Activated CD4-positive, alpha-beta memory T cell treated with anti-CD3 and anti-CD28 coated beads, Interleukin-2, amount 10 ng/mL, durations not matched to agents 7 days and 5 days (primary cell): ENCODE data around the gene PDE11A. TPM values are rescaled to one million over a fixed set of nuclear protein-coding genes. Genes with fewer than 3 reads are reported as not detected.

Source experiments
- CTCF ChIA-PET: fragments of 350-600 bp; sonication (Branson Sonifier 250); formaldehyde crosslinking; loops from one replicate; lab custom pipeline; 2021; ENCODE audit warnings: antibody characterized with exemption, inconsistent platforms; lab: Charles Lee
- POLR2A ChIA-PET: fragments of 350-600 bp; sonication (Branson Sonifier 250); formaldehyde crosslinking; loops from one replicate; lab custom pipeline; 2021; ENCODE audit warnings: antibody characterized with exemption; lab: Charles Lee
- DNase-seq: peaks from one replicate; pipeline ENCODE4 v3.0.0-alpha.2; 2020
- H3K27ac Mint-ChIP-seq: one replicate; pipeline ENCODE4 v1.8.0; 2021; ENCODE audit warnings: mild to moderate bottlenecking, mixed read lengths
- H3K27me3 Mint-ChIP-seq: one replicate; pipeline ENCODE4 v1.8.0; 2021; ENCODE audit warnings: mixed read lengths
- H3K36me3 Mint-ChIP-seq: one replicate; pipeline ENCODE4 v1.8.0; 2021; ENCODE audit warnings: low read depth, mixed read lengths
- H3K4me1 Mint-ChIP-seq: one replicate; pipeline ENCODE4 v1.8.0; 2021; ENCODE audit warnings: mixed read lengths
- H3K4me3 Mint-ChIP-seq: one replicate; pipeline ENCODE4 v1.8.0; 2021; ENCODE audit warnings: mild to moderate bottlenecking, mixed read lengths
- H3K9me3 Mint-ChIP-seq: one replicate; pipeline ENCODE4 v1.8.0; 2021; ENCODE audit warnings: mixed read lengths
- total RNA-seq, 2 experiments: library from RNA; stranded (reverse); gene quantifications; one replicate each; pipeline ENCODE4 v1.2.3, GENCODE V29; 2021

The PDE11A gene
- total RNA-seq, 2 experiments from 2014 or later, result not detected

DNA sequence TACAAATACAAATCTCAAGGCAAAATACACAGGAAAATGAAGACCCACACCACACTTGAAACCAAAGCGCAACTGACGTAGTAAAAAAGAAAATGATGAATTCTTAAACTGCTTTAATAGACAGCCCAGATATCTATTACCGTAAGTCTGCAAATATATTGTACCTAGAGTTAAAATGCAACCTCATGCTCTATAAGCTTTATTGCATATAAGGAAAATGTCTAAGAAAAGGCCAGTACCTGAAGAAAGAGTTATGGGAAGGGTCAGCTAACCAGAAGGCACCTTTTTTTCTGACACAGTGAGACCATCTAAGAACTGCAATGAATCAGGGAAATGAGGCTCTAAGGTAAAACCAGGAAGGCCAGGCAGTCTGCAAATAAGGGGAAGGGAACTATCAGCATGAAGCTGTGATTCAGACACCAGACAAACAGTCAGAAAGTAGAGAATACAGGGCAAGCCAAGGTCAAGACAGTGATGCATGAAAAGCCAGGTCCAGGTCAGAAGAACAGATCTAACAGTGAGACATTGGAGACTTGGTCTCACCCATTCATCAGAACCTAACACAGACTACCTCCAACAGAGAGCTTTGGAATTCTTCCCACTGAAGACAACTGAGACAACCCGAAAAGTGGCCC lies 46.9 kb downstream of the PDE11A start:
- no peak for DNase-seq
- no peaks in the 10 kb centered on the region for H3K9me3 Mint-ChIP-seq
- H3K27ac Mint-ChIP-seq, result no peak overlapping the region
- no peaks in the 10 kb centered on the region for H3K4me1 Mint-ChIP-seq
- ChIA-PET CTCF (no interaction called here), POLR2A (no interaction called here)
- no peak overlapping the region for H3K4me3 Mint-ChIP-seq
- H3K27me3 Mint-ChIP-seq, result peaks cover 4% of the 10 kb centered on the region
- no peaks in the 10 kb centered on the region for H3K36me3 Mint-ChIP-seq

DNA sequence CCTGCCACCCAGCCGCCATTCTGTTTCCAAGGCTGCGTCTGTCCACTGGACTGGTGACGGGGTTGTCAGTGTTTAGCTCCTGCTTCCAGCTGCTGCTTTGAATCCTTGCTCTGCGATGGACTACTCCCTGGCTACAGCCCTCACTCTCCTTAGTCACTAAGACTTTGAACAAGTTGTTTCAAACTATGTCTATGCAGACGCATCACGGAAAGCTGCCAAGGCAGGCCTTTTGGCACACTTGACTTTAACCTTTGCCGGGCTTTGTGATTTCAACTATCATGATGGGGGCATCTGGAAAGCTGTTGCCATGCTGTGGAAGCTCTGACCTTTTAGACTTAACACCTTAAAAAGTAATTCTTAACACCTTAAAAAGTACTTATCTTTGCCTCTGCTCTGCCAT lies 54.4 kb downstream of the PDE11A start:
- DNase-seq, result no peak
- no peaks in the 10 kb centered on the region for H3K36me3 Mint-ChIP-seq
- H3K27ac Mint-ChIP-seq, result no peak overlapping the region
- CTCF ChIA-PET, result interaction anchor here (1.2 kb wide), 1 partner anchor 34 kb away, joined by 3 read pairs; no protein-coding TSS in a partner anchor
- no peaks in the 10 kb centered on the region for H3K4me1 Mint-ChIP-seq
- POLR2A ChIA-PET, result no interaction called here
- H3K27me3 Mint-ChIP-seq, result peaks cover 3% of the 10 kb centered on the region
- no peaks in the 10 kb centered on the region for H3K9me3 Mint-ChIP-seq
- H3K4me3 Mint-ChIP-seq, result no peak overlapping the region

DNA sequence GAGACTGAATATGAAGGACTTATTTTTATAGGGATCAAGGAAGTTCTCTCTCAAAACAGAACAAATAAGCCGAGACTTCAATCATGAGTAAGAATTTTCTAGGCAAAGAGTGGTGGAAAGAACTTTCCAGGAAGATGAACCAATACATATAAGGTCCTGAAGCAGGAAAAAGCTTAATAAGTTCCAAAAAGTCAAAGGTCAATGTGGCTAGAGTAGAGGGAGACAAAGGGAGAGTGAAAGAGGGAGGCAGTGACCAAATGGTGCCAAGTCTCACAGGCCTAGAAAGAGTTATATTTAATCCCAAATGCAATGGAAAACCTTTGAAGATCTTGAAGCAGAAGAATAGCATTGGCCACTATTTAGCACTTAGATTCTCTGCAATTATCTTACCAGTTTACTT lies 56.0 kb downstream of the PDE11A start:
- Mint-ChIP-seq H3K9me3 (no peaks in the 10 kb centered on the region), H3K4me3 (no peak overlapping the region), H3K4me1 (no peaks in the 10 kb centered on the region), H3K27me3 (no peaks in the 10 kb centered on the region), H3K36me3 (no peaks in the 10 kb centered on the region), H3K27ac (no peak overlapping the region)
- CTCF ChIA-PET, result no interaction called here
- no peak for DNase-seq
- POLR2A ChIA-PET, result no interaction called here

DNA sequence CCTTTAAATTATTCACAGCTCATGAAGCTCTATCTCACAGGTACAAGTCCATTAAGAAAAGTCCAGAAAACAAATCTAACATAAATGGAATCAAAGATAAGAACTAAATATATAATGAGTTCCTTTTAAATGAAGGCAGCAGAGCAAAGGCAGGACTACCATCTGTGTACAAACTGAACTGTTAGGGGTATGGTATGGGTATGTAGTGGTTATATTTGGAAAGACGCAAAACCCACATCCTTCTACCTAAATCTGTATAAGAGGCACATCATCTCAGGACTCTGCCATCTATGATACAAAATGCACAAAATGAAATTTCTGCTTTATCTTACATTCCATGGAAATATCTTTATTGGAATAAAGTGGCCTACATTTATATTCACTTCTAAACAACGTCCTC lies 59.9 kb downstream of the PDE11A start:
- DNase-seq, result no peak
- ChIA-PET CTCF (no interaction called here), POLR2A (no interaction called here)
- H3K27me3 Mint-ChIP-seq, result peaks cover 3% of the 10 kb centered on the region
- no peaks in the 10 kb centered on the region for H3K36me3 Mint-ChIP-seq
- H3K4me3 Mint-ChIP-seq, result no peak overlapping the region
- no peaks in the 10 kb centered on the region for H3K9me3 Mint-ChIP-seq
- H3K4me1 Mint-ChIP-seq, result no peaks in the 10 kb centered on the region
- H3K27ac Mint-ChIP-seq, result no peak overlapping the region

DNA sequence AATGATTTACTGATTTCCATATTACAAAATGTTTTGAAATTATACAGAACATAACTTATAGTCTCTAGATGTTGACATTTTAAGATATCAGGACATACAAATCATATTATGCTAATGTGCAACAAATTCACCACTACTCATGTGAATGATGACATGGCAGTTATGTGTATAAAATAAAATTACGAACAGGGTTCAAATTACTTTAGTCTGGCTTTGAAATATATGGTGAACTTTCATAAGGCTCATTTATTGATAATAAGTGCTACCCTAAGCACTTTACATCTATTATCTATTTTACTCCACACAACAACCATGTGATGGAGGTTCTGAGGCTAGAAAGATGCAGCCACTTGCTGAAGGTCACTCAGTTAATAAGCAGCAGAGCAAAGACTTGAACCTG lies 62.8 kb downstream of the PDE11A start:
- H3K9me3 Mint-ChIP-seq, result no peaks in the 10 kb centered on the region
- no peaks in the 10 kb centered on the region for H3K36me3 Mint-ChIP-seq
- ChIA-PET POLR2A (no interaction called here), CTCF (no interaction called here)
- no peak overlapping the region for H3K27ac Mint-ChIP-seq
- no peak overlapping the region for H3K4me3 Mint-ChIP-seq
- no peak for DNase-seq
- H3K4me1 Mint-ChIP-seq, result no peaks in the 10 kb centered on the region
- peaks cover 3% of the 10 kb centered on the region for H3K27me3 Mint-ChIP-seq

DNA sequence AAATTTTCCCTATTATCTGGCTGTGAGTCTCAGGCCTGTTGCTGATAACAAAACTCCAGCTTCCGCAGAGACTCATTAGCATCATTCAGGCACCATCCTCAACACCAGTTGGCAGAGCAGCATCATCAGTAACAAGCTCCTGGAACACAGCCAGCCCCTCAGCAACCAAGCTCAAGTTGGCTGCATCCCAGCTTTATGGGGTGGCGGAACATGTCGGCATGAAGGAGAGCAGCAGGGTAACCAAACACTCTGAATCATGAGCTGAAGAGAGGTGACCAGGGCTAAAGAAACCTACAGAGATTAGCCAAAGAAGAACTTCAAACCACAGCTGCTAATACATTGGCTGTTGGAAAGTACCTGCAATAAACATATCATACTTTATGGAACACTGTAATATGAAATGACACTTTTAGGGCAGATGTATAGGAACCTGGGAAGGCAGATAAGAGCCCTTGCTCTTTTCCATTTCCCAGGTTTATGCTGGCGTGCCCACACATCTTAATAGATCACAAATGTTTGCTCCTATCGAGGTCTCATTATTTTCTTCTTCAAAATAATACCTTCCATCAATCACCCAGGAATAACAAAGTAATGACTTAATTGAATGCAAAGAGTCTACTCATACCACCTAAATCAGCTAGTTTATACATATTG lies 63.8 kb downstream of the PDE11A start:
- Mint-ChIP-seq H3K27ac (no peak overlapping the region), H3K27me3 (peaks cover 3% of the 10 kb centered on the region), H3K4me1 (no peaks in the 10 kb centered on the region), H3K36me3 (no peaks in the 10 kb centered on the region), H3K4me3 (no peak overlapping the region), H3K9me3 (no peaks in the 10 kb centered on the region)
- CTCF ChIA-PET, result no interaction called here
- POLR2A ChIA-PET, result no interaction called here
- DNase-seq, result no peak

DNA sequence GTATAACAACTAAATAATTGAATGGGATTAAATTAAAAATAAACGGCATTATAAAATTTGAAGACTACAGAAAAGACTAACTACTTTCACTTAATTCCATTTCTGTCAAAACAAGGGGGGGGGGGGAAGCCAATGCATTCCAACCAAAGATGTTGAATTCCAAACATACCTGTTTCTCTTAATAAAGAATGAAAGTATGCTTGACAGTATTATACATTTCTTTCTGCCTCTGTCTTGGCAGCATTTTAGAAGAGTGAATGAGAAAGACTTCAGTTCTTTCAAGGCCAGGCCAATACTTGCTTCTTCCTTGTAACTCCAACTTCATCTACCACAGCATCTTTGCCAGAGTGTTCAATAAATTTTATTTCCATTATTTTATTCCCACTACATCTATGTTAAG lies 65.9 kb downstream of the PDE11A start:
- DNase-seq, result no peak
- Mint-ChIP-seq H3K9me3 (no peaks in the 10 kb centered on the region), H3K27ac (no peak overlapping the region), H3K36me3 (no peaks in the 10 kb centered on the region), H3K4me3 (no peak overlapping the region), H3K27me3 (peaks cover 9% of the 10 kb centered on the region), H3K4me1 (no peaks in the 10 kb centered on the region)
- POLR2A ChIA-PET, result no interaction called here
- CTCF ChIA-PET, result interaction anchor here (0.6 kb wide), 1 partner anchor 13 kb away, joined by 3 read pairs; no protein-coding TSS in a partner anchor

DNA sequence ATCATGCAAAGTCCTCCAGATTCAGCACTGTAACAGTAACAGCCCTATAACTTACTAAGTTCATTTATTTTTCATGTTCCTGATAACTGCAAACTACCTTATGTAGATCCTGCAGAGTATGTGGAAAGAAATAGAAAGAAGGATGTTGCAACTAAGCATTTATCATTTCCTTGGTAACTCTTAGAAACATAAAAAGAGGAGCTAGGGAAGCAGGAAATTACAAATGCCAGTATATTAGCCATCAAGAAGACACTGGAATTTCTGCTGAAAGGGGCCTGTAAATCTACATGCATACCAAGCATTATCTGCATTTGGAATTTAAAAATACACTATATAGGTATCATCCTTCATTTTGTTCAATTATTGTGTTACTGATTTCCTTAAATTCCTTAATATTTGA lies 66.8 kb downstream of the PDE11A start:
- ChIA-PET POLR2A (no interaction called here), CTCF (no interaction called here)
- Mint-ChIP-seq H3K4me1 (no peaks in the 10 kb centered on the region), H3K9me3 (no peaks in the 10 kb centered on the region), H3K36me3 (no peaks in the 10 kb centered on the region), H3K4me3 (no peak overlapping the region), H3K27ac (no peak overlapping the region), H3K27me3 (peaks cover 9% of the 10 kb centered on the region)
- no peak for DNase-seq

DNA sequence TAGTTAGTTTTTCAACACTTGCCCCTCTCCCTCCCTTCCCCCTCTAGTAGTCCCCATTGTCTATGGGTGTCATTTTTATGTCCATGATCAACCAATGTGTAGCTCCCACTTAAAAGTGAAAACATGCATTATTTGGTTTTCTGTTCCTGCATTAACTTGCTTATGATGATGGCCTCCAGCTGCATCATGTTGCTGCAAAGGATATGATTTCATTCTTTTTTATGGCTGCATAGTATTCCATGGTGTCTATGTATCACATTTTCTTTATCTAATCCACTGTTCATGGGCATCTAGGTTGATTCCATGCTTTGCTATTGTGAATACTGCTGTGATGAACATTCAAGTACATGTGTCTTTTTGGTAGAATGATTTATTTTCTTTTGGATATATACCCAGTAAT lies 70.5 kb downstream of the PDE11A start:
- ChIA-PET POLR2A (no interaction called here), CTCF (no interaction called here)
- no peaks in the 10 kb centered on the region for H3K4me1 Mint-ChIP-seq
- H3K27me3 Mint-ChIP-seq, result peaks cover 11% of the 10 kb centered on the region
- no peak overlapping the region for H3K27ac Mint-ChIP-seq
- no peak overlapping the region for H3K4me3 Mint-ChIP-seq
- no peaks in the 10 kb centered on the region for H3K9me3 Mint-ChIP-seq
- H3K36me3 Mint-ChIP-seq, result no peaks in the 10 kb centered on the region
- DNase-seq, result no peak

DNA sequence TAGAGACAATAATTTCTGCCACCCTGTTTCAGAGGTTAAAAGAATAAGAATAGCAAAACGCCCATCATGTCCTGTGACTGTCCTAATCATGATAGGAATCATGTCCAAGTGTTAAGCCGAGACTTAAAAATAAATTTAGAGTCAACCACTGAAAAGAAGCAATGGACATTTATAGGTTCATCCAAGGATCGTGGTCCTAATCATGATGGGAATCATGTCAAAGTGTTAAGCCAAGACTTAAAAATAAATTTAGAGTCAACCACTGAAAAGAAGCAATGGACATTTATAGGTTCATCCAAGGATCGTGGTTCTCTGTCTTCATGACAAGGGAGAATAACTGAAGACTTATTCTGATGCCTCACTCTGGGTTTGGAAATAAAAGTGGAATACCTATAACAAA lies 73.6 kb downstream of the PDE11A start:
- Mint-ChIP-seq H3K4me1 (no peaks in the 10 kb centered on the region), H3K36me3 (no peaks in the 10 kb centered on the region), H3K9me3 (no peaks in the 10 kb centered on the region), H3K4me3 (no peak overlapping the region), H3K27me3 (peaks cover 16% of the 10 kb centered on the region), H3K27ac (no peak overlapping the region)
- DNase-seq, result no peak
- CTCF ChIA-PET, result no interaction called here
- POLR2A ChIA-PET, result no interaction called here

DNA sequence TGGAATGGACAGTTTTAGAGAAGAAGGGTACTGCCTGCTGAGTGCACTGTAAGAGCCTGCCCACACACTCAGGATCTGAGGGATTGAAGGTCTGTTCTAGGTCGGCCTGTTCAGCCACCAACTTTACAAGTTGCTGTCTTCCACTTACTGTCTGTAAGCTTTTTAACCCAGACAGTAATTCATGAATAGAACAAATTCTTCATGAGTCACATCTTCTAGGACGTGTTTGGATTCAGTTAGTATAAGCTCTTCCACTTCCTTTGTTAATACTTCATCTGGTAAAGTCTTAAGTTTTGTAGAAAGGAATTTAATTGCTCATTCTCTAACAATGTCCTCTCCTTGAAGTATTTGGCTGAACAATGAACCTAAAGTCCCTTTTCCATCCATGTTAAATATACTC lies 74.6 kb downstream of the PDE11A start:
- peaks cover 11% of the 10 kb centered on the region for H3K27me3 Mint-ChIP-seq
- CTCF ChIA-PET, result no interaction called here
- H3K4me1 Mint-ChIP-seq, result no peaks in the 10 kb centered on the region
- no peak overlapping the region for H3K4me3 Mint-ChIP-seq
- POLR2A ChIA-PET, result no interaction called here
- H3K27ac Mint-ChIP-seq, result no peak overlapping the region
- no peaks in the 10 kb centered on the region for H3K36me3 Mint-ChIP-seq
- no peak for DNase-seq
- no peaks in the 10 kb centered on the region for H3K9me3 Mint-ChIP-seq

DNA sequence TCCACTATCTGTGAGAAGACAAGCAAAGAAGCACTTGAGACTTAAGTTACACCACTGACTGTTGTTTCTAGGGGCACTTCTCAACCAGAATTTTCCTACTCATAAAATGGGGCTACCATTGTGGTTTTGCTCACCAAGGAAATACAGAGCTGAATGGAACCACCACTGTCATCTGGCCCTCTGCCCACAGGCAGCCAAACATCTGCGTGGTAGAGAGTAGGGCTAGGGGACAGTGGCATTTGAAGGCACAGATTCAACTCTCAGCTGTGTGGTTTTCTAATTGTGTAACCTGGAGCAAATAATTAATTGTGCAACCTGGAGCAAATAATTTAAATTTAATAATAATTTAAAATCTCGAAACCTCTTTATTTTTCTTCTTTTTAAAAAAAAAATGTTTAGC lies 79.6 kb downstream of the PDE11A start:
- no peaks in the 10 kb centered on the region for H3K4me1 Mint-ChIP-seq
- peaks cover 11% of the 10 kb centered on the region for H3K27me3 Mint-ChIP-seq
- ChIA-PET POLR2A (no interaction called here), CTCF (interaction anchor here (0.7 to 2.0 kb wide), 2 partner anchors 9 to 13 kb away, joined by 3 to 8 read pairs; no protein-coding TSS in a partner anchor)
- H3K27ac Mint-ChIP-seq, result no peak overlapping the region
- H3K36me3 Mint-ChIP-seq, result no peaks in the 10 kb centered on the region
- DNase-seq, result no peak
- H3K4me3 Mint-ChIP-seq, result no peak overlapping the region
- H3K9me3 Mint-ChIP-seq, result no peaks in the 10 kb centered on the region

DNA sequence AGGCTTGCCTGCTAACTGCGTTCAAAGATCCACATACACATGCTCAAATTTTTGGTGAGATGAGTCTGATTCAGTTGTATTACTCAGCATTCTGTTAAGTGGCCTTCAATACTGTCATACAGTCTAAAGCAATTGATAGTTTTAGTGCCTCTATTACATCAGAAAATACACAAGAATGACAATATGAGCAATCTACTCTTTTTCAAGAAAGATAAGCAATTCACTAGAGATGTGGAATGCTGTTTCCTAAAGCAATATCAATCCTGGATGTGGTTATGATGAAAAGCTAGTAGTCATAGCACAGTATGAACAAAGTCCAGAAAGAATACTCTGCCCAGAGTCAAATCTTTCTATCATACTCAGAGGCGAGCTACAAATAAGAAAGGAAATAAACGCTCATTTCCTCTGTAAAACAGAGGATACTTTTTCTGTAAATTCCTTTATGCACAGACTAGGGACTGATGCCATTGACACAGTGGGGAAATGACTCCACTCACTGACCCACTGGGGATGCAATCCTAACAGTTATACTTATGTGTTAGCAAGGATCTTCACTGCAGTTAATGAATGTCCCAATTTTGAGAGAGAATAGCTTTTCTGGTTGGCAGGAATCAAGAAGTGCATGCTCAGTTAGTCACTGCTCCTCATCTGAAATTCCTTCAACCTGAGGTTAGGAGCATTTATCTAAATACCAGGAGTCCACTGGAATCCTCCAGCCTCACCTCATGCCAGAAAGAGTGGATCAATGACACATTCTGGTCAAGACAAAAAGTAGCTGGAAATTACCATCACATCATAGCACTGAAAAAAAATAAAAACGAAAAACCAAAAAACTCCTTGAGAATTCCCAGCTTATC lies 83.3 kb downstream of the PDE11A start:
- no peaks in the 10 kb centered on the region for H3K9me3 Mint-ChIP-seq
- DNase-seq, result no peak
- CTCF ChIA-PET, result no interaction called here
- peaks cover 3% of the 10 kb centered on the region for H3K27me3 Mint-ChIP-seq
- H3K4me3 Mint-ChIP-seq, result no peak overlapping the region
- POLR2A ChIA-PET, result no interaction called here
- H3K36me3 Mint-ChIP-seq, result no peaks in the 10 kb centered on the region
- H3K27ac Mint-ChIP-seq, result no peak overlapping the region
- no peaks in the 10 kb centered on the region for H3K4me1 Mint-ChIP-seq
